Stomach (tissue), 19 donors: ENCODE results near the gene CCDC93. TPM values are rescaled to one million over a fixed set of nuclear protein-coding genes. Genes with fewer than 3 reads are reported as not detected.

ENCODE experiments used
- DNase-seq, 2 donors: peaks; one replicate each; pipeline versions ENCODE4 v3.0.0 to v3.0.0-alpha.2; 2013 to 2019
- H3K27ac ChIP-seq, 5 donors: fragments of 200-600 bp in 4 of 5; sonication (generic) in 4 of 5; one replicate each; pipeline ENCODE4 v1.5.1; 2013 to 2019; ENCODE audit warnings: mild to moderate bottlenecking in 1 of 5, moderate library complexity in 1 of 5
- H3K27me3 ChIP-seq, 3 donors: fragments of 200-600 bp; sonication (generic); one replicate each; pipeline ENCODE4 v1.5.1; 2017 to 2019; ENCODE audit warnings: mixed run types in 1 of 3
- H3K36me3 ChIP-seq, 4 donors: fragments of 200-600 bp; sonication (generic); 1 replicate in 3 of 4; 2 replicates in 1 of 4; pipeline ENCODE4 v1.5.1; 2016 to 2019
- H3K4me1 ChIP-seq, 4 donors: fragments of 200-600 bp; sonication (generic); one replicate each; pipeline ENCODE4 v1.5.1; 2016 to 2019
- H3K4me3 ChIP-seq, 4 donors: fragments of 200-600 bp; sonication (generic) in 3 of 4; one replicate each; pipeline ENCODE4 v1.5.1; 2016 to 2019; ENCODE audit warnings: mild to moderate bottlenecking in 1 of 4
- H3K9me3 ChIP-seq, 4 donors: fragments of 200-600 bp; sonication (generic); one replicate each; pipeline ENCODE4 v1.5.1; 2016 to 2019
- EP300 ChIP-seq: sonication (generic); formaldehyde crosslinking; IDR thresholded peaks from one replicate; pipeline ENCODE4 v1.6.1; 2017; ENCODE audit warnings: antibody characterized with exemption
- POLR2A ChIP-seq, 4 donors: fragments of 450-650 bp; IDR thresholded peaks; one replicate each; pipeline ENCODE4 v1.6.1; 2016; ENCODE audit warnings: antibody characterized with exemption in 4 of 4, control low read depth in 2 of 4, mild to moderate bottlenecking in 1 of 4, moderate library complexity in 1 of 4
- POLR2AphosphoS5 ChIP-seq, 3 donors: sonication (generic); formaldehyde crosslinking; IDR thresholded peaks; one replicate each; pipeline ENCODE4 v1.6.1; 2016; ENCODE audit warnings: antibody characterized with exemption in 3 of 3
- WGBS, 5 donors: extraction: QIAGEN DNeasy Blood & Tissue Kit in 3 of 5; methylation state at CpG; one replicate each; pipeline versions ENCODE4 v1.1.5 to v1.1.7; 2013 to 2018; 5-methylcytosine and 5-hydroxymethylcytosine counted together
- intact Hi-C: fragments of 100-400 bp; cut with DNase I; formaldehyde crosslinking; loops from one replicate; pipeline ENCODE4 v1.15.1; 2023; ENCODE audit warnings: low total_unique reads
- long read RNA-seq, 10 donors: transcript quantifications; one replicate each; lab custom pipeline, GENCODE V29; 2026
- polyA plus RNA-seq, 3 donors: library from polyadenylated mRNA; stranded (reverse); fragments of 200-250 nt; gene quantifications; one replicate each; pipeline ENCODE4 v1.2.3, GENCODE V29; 2013
- total RNA-seq, 5 donors: library from RNA; depleted of rRNA; stranded (reverse); fragments of >200 nt; gene quantifications; one replicate each; pipeline versions ENCODE4 v1.1.0 to v1.2.3, GENCODE V29; 2014 to 2016
- TF ChIP-seq, protein P1 (sequence below), 7 experiments: fragments of 450-650 bp in 4 of 7; fragments of 200-600 bp in 3 of 7; sonication (generic) in 3 of 7; IDR thresholded peaks; one replicate each; pipeline ENCODE4 v1.5.1; 2016 to 2019; ENCODE audit warnings: antibody characterized with exemption in 7 of 7, control low read depth in 2 of 7, mild to moderate bottlenecking in 1 of 7
- donor health status: healthy with polysubstance abuse.
- donor health status: Bipolar disorder and iron deficiency.
- donor health status: healthy.

Gene CCDC93, protein sequence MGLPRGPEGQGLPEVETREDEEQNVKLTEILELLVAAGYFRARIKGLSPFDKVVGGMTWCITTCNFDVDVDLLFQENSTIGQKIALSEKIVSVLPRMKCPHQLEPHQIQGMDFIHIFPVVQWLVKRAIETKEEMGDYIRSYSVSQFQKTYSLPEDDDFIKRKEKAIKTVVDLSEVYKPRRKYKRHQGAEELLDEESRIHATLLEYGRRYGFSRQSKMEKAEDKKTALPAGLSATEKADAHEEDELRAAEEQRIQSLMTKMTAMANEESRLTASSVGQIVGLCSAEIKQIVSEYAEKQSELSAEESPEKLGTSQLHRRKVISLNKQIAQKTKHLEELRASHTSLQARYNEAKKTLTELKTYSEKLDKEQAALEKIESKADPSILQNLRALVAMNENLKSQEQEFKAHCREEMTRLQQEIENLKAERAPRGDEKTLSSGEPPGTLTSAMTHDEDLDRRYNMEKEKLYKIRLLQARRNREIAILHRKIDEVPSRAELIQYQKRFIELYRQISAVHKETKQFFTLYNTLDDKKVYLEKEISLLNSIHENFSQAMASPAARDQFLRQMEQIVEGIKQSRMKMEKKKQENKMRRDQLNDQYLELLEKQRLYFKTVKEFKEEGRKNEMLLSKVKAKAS
- total RNA-seq = 10 to 100 TPM; 15.6 to 63.9 (median 33.3) TPM
- 1 to 10 TPM; 3.1 to 4.3 (median 3.8) TPM for polyA plus RNA-seq
- long read RNA-seq, donor 1, full-length matches to known transcripts = 1 of 1 reads
- long read RNA-seq, donor 1, partial matches to known transcripts = 0 of 1 reads
- long read RNA-seq, donor 1, other reads (novel, unspliced or antisense) = 0 of 1 reads
- long read RNA-seq, donor 2, full-length matches to known transcripts = 1 of 1 reads
- long read RNA-seq, donor 2, partial matches to known transcripts = 0 of 1 reads
- long read RNA-seq, donor 2, other reads (novel, unspliced or antisense) = 0 of 1 reads
- long read RNA-seq, donor 3, full-length matches to known transcripts = 1 of 6 reads
- long read RNA-seq, donor 3, partial matches to known transcripts = 5 of 6 reads
- long read RNA-seq, donor 3, other reads (novel, unspliced or antisense) = 0 of 6 reads
- long read RNA-seq, donor 4 = 0 reads
- long read RNA-seq, donor 5, full-length matches to known transcripts = 2 of 2 reads
- long read RNA-seq, donor 5, partial matches to known transcripts = 0 of 2 reads
- long read RNA-seq, donor 5, other reads (novel, unspliced or antisense) = 0 of 2 reads
- long read RNA-seq, donor 6 = 0 reads
- long read RNA-seq, donor 7, full-length matches to known transcripts = 1 of 1 reads
- long read RNA-seq, donor 7, partial matches to known transcripts = 0 of 1 reads
- long read RNA-seq, donor 7, other reads (novel, unspliced or antisense) = 0 of 1 reads
- long read RNA-seq, donor 8 = 0 reads
- long read RNA-seq, donor 9 = 0 reads
- long read RNA-seq, donor 10, full-length matches to known transcripts = 1 of 1 reads
- long read RNA-seq, donor 10, partial matches to known transcripts = 0 of 1 reads
- long read RNA-seq, donor 10, other reads (novel, unspliced or antisense) = 0 of 1 reads

DNA sequence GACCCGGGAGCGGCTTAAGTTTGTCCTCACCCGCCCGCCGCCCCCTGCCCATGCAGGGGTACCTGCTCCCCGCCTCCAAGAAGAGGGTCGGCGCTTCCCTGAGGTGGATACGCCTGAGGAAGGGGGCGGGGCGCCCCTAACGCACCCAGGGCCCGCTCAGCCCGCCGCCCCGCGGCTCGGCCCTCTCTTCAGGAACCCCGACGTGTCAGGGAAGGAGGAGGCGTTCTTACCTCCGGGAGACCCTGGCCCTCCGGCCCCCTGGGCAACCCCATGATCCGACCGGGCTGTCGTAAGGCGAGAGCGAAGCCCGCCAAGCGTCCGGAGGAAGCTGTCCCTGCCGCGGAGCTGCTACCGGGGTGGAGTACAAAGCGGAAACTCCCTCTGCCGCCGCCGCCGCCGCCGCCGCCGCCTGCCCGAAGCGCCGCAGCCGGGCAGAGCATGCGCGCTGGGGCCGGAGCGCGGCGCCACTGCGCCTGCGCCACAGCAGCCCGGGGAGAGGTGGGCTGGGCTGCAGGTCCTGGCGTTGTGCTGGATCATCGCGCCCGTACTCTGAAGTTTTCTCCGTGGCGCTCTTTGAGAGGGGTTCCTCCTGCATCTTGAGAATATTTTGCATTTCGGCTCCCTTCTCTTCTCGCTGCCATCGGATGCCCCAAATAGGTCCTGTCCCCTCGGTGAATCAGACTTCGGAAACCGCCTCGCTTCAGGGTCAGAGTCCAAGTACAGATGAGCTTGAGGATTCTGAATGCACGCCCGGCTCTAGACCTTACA, at the start of gene CCDC93:
TSS of gene CCDC93 (minus strand) at position 347 of the 768 bp plus-strand sequence. CDS start at position 272, 75 bp downstream.
- peaks cover 0 to 4% (median 0%) of the 10 kb centered on the region in 4 donors for H3K36me3 ChIP-seq
- TF ChIP-seq EP300 (no peak), POLR2AphosphoS5 (IDR thresholded peaks at IDR 0.05) (peak in 2 of 3 donors; percentile 68 to 81)
- 0% methylated on average over 20 to 71 of the region's 71 CpGs for WGBS, 5 donors
- peak within 1 kb of the TSS; percentile 88 to 97 (median 93) for H3K4me3 ChIP-seq
- peak within 1 kb of the TSS; percentile 88 to 96 (median 92) for H3K27ac ChIP-seq
- DNase-seq = peak; percentile 83 to 97
- H3K4me1 ChIP-seq = peaks cover 16 to 45% (median 31%) of the 10 kb centered on the region in 4 donors
- H3K9me3 ChIP-seq = no peaks in the 10 kb centered on the region
- intact Hi-C loops = loop anchor here (5.0 kb wide), 1 partner anchor 187 kb away; no protein-coding TSS in a partner anchor
- H3K27me3 ChIP-seq = no peaks in the 10 kb centered on the region

DNA sequence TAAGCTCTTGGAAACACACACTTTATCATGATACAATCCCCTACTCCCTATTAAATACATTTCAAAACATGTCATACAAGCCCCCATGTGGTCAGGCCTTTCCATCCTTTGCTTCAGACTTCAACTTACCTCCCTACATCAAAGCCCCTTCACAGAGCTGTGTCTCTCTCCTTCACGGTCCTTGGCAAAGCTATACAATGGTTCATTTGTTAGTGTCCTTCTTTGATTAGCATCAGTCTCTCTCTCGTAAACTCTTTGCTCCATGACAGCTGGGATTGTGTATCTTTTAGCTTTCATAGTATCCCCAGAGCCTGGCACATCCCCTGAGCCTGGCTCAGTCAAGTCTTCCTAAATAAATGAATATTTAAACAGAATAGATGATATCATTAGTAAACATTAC, 48.8 kb upstream of the CCDC93 start:
- TF ChIP-seq, protein P1, sequence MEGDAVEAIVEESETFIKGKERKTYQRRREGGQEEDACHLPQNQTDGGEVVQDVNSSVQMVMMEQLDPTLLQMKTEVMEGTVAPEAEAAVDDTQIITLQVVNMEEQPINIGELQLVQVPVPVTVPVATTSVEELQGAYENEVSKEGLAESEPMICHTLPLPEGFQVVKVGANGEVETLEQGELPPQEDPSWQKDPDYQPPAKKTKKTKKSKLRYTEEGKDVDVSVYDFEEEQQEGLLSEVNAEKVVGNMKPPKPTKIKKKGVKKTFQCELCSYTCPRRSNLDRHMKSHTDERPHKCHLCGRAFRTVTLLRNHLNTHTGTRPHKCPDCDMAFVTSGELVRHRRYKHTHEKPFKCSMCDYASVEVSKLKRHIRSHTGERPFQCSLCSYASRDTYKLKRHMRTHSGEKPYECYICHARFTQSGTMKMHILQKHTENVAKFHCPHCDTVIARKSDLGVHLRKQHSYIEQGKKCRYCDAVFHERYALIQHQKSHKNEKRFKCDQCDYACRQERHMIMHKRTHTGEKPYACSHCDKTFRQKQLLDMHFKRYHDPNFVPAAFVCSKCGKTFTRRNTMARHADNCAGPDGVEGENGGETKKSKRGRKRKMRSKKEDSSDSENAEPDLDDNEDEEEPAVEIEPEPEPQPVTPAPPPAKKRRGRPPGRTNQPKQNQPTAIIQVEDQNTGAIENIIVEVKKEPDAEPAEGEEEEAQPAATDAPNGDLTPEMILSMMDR (IDR thresholded peaks at IDR 0.05) = no peak
- TF ChIP-seq POLR2AphosphoS5 (IDR thresholded peaks at IDR 0.05) = no peak
- no peak for TF ChIP-seq POLR2A (IDR thresholded peaks at IDR 0.05)
- no peak for TF ChIP-seq EP300
- 55 to 64% (median 62%) methylated on average over 2 of the region's 2 CpGs for WGBS, 5 donors
- no peak for DNase-seq

DNA sequence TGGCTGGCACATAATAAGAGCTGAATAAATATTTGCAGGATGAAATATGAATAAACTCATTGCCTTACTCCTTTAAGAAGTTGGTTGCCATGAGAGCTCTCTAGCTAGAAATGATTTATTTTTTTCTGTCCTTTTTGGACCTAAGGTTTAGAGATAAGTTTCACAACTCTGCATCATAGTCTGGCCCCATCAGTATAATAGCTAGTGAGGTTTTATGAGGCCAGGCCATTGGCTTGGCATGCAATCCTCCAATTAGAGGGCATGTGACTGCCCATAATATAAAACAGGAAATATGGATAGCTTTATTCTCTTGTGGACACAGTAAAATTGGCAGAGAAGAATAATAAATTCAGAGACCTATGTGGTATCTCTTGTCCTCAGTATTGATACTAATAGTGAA, 48.2 kb upstream of the CCDC93 start:
- Histone ChIP-seq H3K4me3 (no peak overlapping the region), H3K4me1 (peaks cover 0 to 9% (median 2%) of the 10 kb centered on the region in 4 donors), H3K27me3 (peaks cover 0 to 18% (median 0%) of the 10 kb centered on the region in 3 donors), H3K27ac (no peak overlapping the region), H3K9me3 (no peaks in the 10 kb centered on the region), H3K36me3 (no peaks in the 10 kb centered on the region)
- TF ChIP-seq, protein P1 (IDR thresholded peaks at IDR 0.05) = no peak
- TF ChIP-seq POLR2AphosphoS5 (IDR thresholded peaks at IDR 0.05) (no peak), POLR2A (IDR thresholded peaks at IDR 0.05) (no peak)
- intact Hi-C loops = no loop called here
- no peak for DNase-seq

More for the DNA sequence above, 48.8 kb upstream of the CCDC93 start:
- Histone ChIP-seq H3K27me3 (peaks cover 0 to 18% (median 0%) of the 10 kb centered on the region in 3 donors), H3K4me1 (peaks cover 0 to 9% (median 2%) of the 10 kb centered on the region in 4 donors), H3K9me3 (no peaks in the 10 kb centered on the region), H3K4me3 (no peak overlapping the region), H3K27ac (no peak overlapping the region), H3K36me3 (no peaks in the 10 kb centered on the region)
- intact Hi-C loops = no loop called here
